NCI-H345 treated with DMSO at 0.1 percent for 48 hours (cell line): ENCODE measurements around the gene KIAA1671.
"Not testable (repeated sequence)": the region's sequence is repeated elsewhere in the genome, so short reads cannot be mapped to it uniquely, and the experiment has no call there.

ENCODE experiments used
- DNase-seq: peaks from one replicate; lab custom pipeline; 2025; ENCODE audit not compliant: unreplicated experiment; lab: John Stamatoyannopoulos, UW

The KIAA1671 gene

DNA sequence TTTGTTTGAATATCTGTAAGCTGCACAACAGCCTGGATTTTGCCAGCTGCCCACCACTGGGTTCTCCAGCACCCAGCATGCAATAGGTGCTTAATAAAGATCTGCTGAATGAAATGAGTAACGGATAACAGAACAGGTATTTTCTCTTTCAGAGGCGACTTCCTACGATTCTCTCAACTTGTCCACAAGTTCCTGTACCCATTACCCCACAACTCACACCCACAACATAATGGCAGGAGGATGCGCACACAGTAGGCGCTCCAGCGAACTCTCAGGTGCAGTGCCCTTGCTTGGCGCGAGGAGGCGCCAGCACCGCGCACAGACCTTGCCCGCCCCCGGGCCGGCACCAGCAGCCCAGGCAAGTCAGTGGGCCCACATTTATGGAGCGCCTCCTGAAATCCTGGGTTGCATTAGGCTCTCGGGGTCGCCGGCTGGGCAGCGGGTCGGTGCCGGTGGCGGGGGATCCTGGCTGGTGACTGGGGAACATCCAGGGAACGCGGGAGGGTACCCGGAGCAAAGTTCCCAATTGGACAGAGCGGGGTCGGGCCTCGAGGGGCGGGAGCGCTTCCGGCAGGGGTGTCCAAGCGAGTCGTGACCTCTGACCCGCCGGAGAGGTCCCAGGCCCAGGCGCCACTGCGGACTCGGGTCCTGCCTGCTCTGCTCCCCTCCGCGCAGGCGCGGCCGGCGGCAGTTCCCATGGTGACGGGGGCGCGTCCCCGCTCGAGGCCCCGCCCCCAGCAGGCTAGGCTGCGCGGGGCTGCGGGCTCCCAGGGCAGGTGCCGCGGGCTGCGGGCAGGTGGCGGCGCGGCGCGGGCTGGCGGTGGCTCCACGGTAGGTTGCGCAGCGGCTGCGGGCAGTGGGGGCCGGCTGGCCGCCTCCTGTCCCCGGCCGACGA lies at the start of gene KIAA1671:
TSS of gene KIAA1671 (plus strand) at position 775 of the 895 bp plus-strand sequence. CDS start 75,284 bp downstream, outside the sequence.
- peak; percentile 41 for DNase-seq

DNA sequence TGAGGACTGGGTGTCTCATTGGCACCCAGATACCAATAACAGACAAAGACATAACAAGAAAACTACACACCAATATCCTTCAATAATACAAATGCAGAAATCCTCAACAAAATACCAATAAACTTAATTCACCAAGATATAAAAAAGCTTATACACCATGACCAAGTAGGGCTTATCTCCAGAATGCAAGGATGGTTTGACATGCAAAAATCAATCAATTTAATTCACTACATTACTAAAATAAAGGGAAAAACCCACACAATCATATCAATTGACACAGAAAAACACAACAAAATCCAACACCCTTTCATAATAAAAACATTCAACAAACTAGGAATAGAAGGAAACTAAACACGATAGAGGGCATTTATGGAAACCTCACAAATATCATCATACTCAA lies 46.6 kb upstream of the KIAA1671 start:
- no peak for DNase-seq

DNA sequence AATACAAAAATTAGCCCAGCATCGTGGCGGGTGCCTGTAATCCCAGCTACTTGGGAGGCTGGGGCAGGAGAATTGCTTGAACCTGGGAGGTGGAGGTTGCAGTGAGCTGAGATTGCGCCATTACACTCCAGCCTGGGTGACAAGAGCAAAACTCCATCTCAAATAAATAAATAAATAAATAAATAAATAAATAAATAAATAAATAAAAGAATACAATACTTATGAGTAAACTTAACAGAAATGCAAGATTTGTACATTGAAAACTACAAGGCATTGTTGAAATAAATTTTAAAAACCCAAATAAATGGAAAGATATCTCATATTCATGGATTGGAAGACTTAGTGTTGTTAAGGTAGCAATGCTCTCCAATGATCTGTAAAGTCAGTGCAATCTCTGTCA lies 45.4 kb upstream of the KIAA1671 start:
- not testable (repeated sequence) for DNase-seq

DNA sequence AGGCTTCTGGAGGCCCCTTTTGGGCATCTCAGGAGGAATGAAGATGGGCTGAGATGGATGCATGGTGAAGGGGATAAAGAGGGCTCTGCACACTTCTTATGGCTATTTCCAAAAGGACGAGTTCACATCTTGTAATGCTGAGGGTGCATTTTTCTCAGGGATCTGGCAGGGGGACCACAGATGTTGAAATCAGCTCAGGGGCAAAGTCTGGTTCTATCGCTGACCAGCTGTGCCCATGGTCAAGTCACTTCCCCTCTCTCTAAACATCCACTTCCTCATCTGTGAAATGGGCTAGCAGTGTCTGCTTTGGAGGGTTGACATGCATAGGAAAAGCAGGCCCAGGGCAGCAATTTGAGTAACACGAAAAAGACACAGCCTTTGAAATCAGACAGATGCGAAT lies 32.5 kb upstream of the KIAA1671 start:
- no peak for DNase-seq

DNA sequence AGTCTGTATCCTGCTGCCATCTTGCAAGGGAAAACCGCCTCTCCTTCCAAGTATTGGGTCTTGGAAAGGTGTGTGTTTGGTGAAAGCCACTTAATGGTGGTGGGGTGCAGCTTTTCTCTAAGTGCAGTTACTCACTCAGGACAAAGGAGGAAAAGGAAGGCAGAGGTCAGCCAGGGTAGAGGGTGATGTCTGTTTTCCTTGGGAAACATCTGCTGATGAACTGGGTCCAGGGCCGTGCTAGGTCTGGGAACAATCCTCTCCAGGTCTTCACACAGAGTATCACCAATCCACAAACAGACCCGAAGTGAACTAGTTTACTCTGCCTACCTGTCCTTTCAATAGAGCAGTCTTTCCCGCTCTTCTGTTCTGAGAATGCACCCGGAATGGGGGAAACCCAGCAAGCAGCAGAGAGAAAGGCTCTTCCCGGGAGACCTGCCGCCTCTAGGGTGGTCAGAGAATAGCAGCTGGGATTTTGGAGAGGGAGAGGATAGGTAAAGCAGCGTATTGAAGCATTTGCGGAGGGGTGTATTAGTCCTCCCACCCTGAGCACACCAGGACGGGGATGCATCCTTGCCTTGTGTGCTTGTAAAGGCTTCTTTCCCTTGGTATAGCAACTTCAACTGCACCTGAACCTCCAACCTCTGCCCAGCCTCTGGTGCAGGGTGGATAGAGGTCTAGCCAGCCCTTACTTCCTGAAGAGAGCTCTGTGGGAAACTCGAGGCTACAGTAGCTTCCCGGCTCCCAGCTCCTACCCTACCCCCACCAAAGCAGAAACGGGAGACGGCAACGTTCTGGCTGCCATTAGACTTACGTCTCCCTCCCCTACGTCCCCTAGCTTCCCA lies 26.7 kb upstream of the KIAA1671 start:
- no peak for DNase-seq

DNA sequence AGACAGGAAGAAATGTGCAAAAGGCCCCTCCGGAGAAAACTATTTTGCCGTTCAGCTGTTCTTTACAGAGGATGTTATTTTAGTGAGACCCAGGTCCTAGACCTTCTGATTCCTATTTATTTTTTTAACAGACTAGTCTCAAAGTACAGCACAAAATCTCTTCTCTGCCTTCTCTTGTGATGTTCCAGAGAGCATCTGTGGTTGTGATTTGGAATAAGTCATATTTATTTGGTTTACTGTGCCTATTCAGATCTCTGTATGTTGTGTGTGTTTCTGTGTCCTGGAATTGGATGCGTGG lies 26.1 kb upstream of the KIAA1671 start:
- no peak for DNase-seq

DNA sequence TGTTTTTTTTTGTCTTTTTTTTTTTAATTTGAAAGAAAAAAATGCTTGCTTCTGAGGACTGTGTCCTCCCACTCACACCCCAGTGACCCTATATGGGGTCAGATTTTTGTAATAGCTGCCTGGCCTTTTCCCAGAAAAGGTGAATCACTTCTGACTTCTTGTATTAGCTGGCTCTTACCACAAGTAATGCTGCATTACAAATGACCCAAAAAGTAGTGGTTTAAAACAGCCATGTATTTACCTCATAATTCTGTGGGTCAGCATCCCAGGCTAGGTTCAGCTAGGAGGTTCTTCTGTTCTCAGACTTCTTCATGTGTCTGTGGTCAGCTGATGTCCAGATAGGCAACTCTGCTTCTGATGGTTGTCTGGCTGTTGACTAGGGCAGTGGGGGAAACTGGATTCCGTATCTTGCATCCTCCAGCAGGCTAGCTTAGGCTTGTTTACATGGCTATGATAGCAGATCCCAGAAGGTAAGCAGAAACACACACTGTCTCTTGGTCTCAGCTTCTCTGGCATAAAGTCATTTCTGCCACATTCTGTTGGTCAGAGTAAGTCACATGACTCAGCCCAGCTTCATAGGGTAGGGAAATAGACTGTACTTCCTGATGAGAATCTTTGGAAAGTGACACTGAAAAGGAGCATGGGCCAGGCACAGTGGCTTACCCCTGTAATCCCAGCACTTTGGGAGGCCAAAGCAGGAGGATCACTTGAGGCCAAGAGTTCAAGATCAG lies 25.5 kb upstream of the KIAA1671 start:
- no peak for DNase-seq

DNA sequence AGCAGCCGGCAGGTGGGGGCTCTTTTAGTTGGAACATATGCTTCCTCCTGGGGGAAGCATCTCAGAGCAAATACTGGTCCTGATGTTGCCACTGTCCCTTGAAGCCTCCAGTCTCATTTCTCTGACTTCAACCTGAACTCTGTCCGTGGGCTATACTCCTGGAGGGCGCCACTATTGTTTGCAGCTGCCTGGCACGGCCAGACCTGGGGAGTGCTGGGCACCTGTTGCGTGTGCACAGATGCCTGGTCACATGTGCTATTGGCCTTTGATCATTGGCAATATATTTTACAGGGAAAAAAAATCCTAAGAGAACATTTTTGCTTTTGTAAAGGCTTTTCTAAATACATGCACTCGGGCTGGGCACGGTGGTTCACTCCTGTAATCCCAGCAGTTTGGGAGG lies 24.2 kb upstream of the KIAA1671 start:
- DNase-seq: no peak

DNA sequence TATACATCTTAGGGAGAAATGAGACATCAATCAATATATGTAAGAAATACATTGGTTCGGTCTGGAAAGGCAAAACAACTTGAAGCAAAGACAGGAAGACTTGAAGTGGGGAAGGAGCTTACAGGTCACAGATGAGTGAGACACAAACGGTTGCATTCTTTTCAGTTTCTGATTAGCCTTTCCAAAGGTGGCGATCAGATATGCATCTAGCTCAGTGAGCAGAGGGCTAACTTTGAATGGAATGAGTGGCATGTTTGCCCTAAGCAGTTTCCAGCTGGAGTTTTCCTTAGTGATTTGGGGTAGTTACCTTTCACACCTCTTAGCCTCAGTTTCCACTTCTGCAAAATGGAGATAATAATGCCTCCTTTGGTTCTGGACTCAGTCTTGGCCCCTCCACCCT lies 21.8 kb upstream of the KIAA1671 start:
- no peak for DNase-seq

DNA sequence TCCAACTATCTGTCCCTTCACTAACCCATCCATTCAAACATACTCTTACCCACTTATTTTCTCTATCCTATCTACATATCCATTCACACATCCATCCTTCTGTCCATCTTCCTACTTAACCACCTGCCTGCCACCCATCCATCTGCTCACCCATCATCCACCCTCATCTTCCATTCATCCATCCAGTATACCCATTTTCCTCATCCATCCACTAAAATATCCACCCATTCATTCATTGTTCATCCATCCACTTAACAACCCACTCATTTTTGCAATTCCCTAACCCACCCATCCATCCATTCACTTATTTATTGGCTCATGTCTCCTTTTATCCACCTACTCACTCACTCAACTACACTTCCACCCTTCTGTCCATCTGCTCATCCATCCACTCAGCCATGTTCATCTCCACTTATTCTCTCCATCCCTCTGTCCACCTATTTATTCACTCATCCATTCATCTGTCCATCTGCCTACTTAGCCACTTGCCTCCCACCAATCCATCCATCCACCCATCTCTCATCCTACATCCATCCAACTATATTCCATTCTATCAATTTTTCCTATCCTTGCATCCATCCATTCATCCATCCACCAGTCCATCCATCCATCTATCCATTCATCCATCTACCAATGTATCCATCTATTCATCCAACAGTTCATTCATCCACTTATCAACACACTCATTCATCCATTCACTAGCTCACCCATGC lies 16.6 kb upstream of the KIAA1671 start:
- no peak for DNase-seq

DNA sequence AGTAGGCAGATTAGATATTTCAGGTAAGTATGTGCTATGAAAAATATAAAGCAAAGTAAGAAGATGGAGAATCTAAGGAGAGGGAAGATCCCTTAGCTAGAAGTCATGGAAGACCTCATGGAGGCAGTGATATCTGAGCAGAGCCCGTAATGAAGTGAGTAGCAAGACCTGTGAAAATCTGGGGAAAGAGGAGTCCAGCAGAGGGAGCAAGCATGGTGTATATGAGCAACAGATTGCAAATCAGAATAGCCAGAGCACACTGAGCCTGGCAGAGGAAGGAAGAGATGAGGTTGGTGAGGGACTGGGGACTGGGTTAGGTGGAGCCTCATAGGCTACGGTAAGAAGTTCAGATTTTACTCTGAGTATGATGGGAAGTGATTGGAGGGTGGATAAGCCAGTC lies 15.4 kb upstream of the KIAA1671 start:
- DNase-seq: no peak

DNA sequence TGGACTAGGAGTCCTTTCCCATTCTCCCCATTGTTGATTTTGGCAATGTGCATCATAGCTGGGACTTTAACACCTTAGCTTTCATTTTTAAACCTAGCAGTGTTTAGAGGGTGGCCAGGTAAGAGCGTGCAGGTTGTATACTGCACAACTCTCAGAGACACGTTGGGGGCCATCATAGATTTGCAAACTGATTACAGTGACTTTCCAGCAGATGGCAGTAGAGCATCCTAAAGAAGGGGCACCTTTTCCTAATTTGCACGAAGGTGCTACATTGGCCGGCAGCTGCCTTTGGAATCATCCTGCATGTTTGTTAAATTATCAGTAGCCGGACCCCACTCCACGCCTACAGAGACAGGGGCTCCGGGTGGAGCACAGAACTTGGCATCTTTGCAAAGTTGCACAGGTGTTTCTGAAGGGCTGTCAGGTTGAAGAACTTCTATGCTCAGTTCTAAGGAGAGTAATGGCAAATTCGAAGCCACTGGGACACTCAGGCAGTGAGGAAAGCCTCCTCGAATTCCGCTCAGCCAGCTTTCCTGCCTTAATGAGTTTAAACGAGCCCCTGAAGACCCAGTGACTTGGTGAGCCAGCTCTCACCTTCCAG lies 13.7 kb upstream of the KIAA1671 start:
- peak; percentile 36 for DNase-seq

DNA sequence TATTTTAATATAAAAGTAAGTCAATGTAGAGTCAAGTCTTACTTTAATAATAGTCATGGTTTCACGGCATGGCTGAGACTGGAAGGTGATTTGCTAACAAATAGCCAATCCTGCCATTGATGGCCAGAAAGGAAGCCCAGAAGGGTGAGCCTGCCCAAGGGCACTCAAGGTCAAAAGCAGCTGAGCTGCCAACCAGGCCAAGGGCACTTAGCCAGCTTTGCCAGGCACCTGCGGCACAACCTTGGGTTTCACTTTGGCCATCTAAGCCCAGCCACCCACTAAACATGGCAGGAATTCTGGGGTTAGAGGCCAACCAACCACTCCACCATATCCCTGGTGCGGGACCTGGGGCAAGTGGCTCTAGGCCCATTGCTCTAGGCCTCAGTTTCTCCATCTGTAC lies 10.2 kb upstream of the KIAA1671 start:
- no peak for DNase-seq

DNA sequence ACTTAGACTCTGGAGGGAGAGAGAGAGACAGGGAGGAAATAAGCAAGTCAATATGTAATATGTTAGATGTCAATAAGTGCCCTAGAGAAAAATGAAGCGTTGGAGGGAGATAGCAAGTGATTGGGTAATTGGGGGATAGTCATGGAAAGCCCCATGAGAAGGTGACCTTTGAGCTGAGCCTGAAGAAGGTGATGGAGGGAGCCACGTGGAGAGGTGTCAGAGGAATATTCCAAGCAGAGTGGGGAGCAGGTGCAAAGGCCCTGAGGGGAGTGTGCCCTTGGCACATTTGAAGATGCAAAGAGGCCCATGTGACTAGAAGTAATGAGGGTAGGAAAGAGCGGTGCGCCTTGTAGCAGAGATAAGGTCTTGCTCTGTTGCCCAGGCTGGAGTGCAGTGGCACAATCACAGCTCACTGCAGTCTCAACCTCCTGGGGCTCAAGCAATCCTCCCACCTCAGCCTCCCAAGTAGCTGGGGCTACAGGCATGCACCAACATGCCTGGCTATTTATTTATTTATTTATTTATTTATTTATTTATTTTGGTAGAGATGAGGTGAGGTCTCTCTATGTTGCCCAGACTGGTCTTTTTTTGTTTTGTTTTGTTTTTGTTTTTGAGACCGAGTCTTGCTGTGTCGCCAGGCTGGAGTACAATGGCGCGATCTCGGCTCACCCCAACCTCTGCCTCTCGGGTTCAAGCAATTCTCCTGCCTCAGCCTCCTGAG lies 8.1 kb upstream of the KIAA1671 start:
- DNase-seq: no peak

DNA sequence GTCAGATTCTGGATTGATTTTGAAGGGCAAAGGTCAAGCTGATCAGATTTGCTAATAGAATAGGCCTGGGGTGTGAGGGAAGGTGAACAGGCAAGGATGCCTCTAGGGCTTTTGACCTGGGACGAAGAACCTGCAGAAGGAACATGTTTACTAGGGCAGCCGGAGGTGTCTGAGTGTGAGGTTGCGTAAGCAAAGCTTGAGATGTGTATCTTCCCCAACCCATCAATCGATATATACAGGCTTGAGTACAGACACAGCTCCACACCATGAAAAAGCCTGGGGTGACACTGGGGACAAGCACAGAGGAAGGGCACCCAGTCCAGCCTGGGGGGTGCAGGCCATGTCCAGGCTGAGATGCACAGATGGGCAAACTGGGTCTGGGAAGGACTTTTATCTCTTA lies 7.1 kb upstream of the KIAA1671 start:
- DNase-seq: no peak

DNA sequence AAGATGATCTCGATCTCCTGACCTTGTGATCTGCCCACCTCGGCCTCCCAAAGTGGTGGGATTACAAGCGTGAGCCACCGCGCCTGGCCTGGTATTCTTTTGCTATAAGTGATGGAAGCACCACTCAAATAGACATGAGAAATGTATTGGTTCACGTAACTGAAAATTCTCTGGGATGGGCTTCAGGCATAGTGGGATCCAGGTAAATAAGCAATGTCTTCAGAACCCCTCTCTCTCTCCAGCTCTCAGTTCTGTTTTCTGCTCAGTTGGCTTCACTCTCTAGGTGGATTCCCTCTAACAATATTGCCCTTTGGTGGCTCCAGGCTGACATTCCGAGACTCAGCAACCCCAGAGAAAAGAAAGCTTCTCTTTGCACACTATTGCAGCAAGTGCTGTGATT lies 5.1 kb upstream of the KIAA1671 start:
- DNase-seq: no peak

DNA sequence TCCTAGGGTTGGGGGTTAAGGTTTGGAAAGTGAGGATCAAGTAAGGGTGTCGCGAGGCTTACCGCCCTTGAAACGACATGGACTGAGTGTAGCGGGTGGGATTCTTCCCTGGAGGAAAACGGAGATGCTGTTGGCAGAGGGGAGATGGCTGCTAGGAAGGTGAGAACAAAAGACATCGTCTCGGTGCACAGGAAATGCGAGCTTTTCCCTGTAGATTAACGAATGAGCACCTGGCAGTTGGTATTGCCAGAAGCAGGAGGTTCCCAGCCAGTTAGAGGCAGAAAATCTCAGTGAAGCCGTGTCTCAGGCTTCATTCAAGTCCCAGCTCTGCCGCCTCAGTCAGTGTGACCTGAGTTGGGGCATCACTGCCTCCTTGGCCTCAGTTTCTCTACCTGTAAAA lies 4.6 kb upstream of the KIAA1671 start:
- DNase-seq: no peak

DNA sequence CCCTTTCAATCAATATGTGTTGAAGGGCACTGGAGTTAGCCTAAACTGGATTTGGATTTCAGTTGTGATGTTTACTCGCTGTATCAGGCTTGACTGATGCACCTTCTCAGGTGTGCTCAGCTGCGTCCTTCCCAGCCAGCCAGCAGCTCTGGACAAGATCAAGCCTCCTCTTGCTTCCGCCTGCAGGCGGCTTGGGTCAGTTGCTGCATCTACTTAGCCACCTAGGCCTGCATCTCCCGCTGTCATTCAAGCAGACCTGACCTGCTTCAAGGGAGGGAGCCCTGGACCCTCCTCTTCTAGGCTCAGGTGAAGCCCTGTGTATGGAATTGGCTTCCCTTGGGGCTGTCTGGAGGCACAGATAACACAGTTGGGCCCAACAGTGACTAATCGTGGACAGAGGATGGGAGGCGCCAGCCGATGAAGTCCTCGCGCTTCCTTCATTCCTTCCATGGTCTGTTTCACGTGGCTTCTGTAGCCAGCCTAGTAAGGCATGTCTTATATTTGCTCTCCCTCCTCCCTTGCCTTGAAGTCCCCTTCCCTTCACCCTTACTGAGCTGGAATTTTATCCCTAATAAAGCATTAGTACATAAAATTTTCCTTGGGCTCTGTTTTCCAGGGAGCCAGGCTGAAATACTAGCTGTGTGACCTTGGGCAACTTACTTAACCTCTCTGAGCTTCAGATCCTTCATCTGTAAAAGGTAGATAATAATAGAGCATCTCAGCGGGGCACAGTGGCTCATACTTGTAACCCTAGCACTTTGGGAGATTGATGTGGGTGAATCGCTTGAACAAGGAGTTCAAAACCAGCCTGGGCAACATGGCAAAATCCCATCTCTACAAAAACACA lies 3.9 kb upstream of the KIAA1671 start:
- DNase-seq: no peak

DNA sequence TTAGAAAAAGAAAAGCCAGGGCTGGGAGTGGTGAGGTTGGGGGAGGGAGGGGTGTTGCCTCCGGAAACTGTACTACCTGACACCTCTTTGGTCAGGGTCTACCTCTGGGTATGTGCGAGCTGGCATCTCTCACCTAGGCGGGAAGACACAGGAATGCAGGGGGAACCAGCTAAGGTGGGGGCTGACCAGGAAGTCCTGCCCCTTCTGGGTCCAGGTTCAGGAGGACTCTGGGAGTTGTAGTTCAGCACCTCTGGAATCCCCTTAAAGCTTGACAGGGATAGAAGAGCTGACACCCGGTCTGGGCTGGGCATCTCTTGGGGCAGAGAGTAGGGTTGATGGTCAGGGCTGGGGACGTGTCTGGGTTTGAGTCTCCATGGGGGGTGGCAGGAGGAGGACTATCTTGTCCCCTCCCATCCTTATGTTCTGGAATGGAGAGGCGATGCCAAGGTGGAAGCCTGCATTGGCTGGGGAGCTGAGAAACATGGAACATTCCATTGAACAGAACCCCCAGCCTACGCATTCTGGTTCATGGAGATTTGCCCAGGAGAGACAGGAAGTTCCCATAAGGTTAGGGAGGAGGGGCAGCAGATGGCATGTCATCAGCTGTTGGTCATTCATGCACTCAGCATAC lies 2.1 kb upstream of the KIAA1671 start:
- no peak for DNase-seq
